ENCODE measurements around the gene OR2V2. TPM values are rescaled to one million over a fixed set of nuclear protein-coding genes. Genes with fewer than 3 reads are reported as not detected.

Gene OR2V2
- total RNA-seq, 1 donor from 2014 or later = not detected

DNA sequence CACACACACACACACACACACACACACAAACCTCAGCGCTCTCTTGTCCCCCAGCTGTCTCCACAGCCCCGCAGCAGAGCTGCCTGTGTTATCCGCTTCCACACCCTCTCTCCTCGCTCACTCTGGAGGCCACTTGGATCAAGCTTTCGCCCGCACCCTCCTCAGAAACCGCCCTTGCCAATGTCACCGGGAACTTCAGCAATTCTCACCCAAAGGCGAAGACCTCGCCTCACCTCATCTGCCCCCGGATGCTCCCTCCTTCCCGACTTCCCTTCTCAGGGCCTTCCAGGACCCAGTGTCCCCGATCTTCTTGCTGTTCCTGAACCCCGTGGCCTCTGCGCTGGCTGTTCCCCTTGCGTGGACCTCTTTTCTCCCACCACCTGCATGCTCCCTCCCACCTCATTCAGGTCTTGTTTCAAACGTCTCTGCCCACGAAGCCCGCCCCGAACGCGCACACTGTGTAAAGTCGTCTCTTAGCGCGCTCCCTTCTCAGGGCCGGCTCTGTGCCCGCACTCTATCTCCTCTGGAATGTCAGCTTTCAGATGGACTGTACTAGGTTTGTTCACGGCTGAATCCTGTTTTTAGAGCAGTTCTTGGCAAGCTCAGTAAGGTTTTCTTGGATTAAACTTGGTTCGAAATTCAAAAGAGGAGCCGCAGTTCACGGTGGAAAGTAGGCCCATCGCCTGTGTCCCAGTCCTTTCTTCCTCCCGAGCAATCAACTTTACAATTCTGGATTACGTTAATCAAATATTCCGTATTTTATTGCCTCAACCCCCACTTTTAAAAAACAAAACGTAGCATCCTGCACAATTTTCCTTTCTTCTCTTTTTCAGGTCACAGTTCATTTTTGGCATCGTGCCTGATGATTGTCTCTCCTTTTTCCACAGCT, 58.6 kb downstream of the OR2V2 start:
- DNase-seq (ENCODE audit: low read depth in 2 of 2) = peak in 1 of 2 donors; percentile 16

DNA sequence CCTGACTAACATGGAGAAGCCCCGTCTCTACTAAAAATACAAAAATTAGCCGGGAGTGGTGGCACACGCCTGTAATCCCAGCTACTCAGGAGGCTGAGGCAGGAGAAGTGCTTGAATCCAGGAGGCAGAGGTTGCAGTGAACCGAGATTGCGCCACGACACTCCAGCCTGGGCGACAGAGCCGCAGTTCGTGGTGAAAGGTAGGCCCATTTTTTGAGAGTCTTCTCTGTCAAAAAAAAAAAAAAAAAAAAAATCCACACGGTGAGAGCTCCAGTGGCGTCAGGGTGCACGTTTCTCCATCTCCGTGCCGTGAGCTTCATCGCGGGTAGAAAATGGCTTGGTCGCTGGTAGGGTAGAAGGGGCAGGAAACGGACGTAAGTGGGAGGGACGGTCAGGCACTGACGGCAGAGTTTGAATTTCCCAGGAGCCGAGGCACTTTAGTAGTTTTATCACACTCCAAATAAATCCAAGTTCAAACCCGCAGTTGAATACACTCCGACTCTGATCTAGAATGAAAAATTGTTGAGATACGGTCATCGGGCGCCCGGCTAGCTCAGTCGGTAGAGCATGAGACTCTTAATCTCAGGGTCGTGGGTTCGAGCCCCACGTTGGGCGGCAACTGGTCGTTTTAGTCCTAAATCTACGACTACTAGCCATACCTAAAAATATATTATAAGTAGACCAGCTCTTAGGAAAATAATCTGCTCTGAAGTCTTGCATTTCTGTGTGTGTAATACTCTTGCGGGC, 60.0 kb downstream of the OR2V2 start:
- peak; percentile 86 to 91 for DNase-seq (ENCODE audit: low read depth in 2 of 2)

DNA sequence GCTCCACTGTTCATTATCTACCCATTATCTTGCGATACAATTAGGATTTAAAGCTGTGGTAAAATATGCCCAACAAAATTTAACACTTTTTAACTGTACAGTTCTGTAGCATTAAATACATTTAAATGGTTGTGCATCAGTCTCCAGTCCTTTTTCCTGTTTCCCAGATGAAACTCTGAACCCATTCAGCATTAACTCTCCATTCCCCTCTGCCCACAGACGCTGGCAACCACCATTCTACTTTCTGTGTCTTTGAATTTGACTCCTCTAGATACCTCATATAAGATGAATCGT, 60.5 kb downstream of the OR2V2 start:
- no peak for DNase-seq (ENCODE audit: low read depth in 2 of 2)

Other genes with a start within 250 kb of the OR2V2 start
- gene BTNL8, start 248.4 kb upstream of the OR2V2 start, total RNA-seq = 0.13 TPM in 1 of 2 replicates, not detected in the other
- gene BTNL3, start 158.7 kb upstream of the OR2V2 start, total RNA-seq = not detected in 2 replicates
- gene BTNL9, start 107.3 kb upstream of the OR2V2 start, total RNA-seq = under 0.01 and 0.13 TPM in 2 replicates
- gene OR2V1, start 16.4 kb upstream of the OR2V2 start, total RNA-seq = under 0.01 TPM in 1 of 2 replicates, not detected in the other
- gene TRIM7, start 57.6 kb downstream of the OR2V2 start, total RNA-seq = 2.1 and 7.6 TPM in 2 replicates
- 8.2 and 9.1 TPM in 2 replicates for gene TRIM41, start 75.7 kb downstream of the OR2V2 start, total RNA-seq
- gene RACK1, start 96.3 kb downstream of the OR2V2 start, total RNA-seq = 4,943 and 6,849 TPM in 2 replicates
- gene TRIM52, start 113.6 kb downstream of the OR2V2 start, total RNA-seq = 3.3 and 5.8 TPM in 2 replicates
- gene OR4F3, start 219.7 kb downstream of the OR2V2 start, total RNA-seq = not detected in 2 replicates

Data from dermis microvascular lymphatic vessel endothelial cell (primary cell).